Endodermal cell (in vitro differentiated cells): ENCODE results near the gene MBD6. TPM values are rescaled to one million over a fixed set of nuclear protein-coding genes. Genes with fewer than 3 reads are reported as not detected.
A peak's percentile ranks its signal among the peaks of the same experiment; 100 is the strongest.

Experiments
- DNase-seq: peaks from one replicate; pipeline ENCODE4 v3.0.0-alpha.2; 2017
- H3K27ac ChIP-seq: 2 replicates; pipeline ENCODE4 v1.5.1; 2013; ENCODE audit warnings: mild to moderate bottlenecking, low read depth, low read length, moderate library complexity
- H3K27me3 ChIP-seq: 2 replicates; pipeline ENCODE4 v1.6.1; 2013; ENCODE audit warnings: mild to moderate bottlenecking, low read length, moderate library complexity; ENCODE audit not compliant: insufficient read depth, control insufficient read depth, poor library complexity, severe bottlenecking
- H3K36me3 ChIP-seq: 2 replicates; pipeline ENCODE4 v1.7.0; 2013; ENCODE audit warnings: mild to moderate bottlenecking, low read length, moderate library complexity; ENCODE audit not compliant: control insufficient read depth, insufficient read depth
- H3K4me1 ChIP-seq: one replicate; pipeline ENCODE4 v1.7.0; 2013; ENCODE audit warnings: low read length; ENCODE audit not compliant: control insufficient read depth, insufficient read depth
- H3K4me3 ChIP-seq: 2 replicates; pipeline ENCODE4 v1.5.1; 2013; ENCODE audit warnings: mild to moderate bottlenecking, low read length, moderate library complexity
- H3K9ac ChIP-seq: 2 replicates; pipeline ENCODE4 v1.6.1; 2013; ENCODE audit warnings: mild to moderate bottlenecking, low read length, moderate library complexity; ENCODE audit not compliant: poor library complexity, severe bottlenecking; ENCODE audit errors: extremely low read depth
- H3K9me3 ChIP-seq: 2 replicates; pipeline ENCODE4 v1.6.1; 2013; ENCODE audit warnings: mild to moderate bottlenecking, low read length, moderate library complexity; ENCODE audit not compliant: control insufficient read depth
- H3K27ac Mint-ChIP-seq: 2 replicates; pipeline ENCODE4 v1.8.0; 2020; ENCODE audit warnings: mixed read lengths
- H3K27me3 Mint-ChIP-seq: 2 replicates; pipeline ENCODE4 v1.8.0; 2021; ENCODE audit warnings: mild to moderate bottlenecking, mixed read lengths; ENCODE audit not compliant: insufficient read depth
- H3K36me3 Mint-ChIP-seq: 2 replicates; pipeline ENCODE4 v1.8.0; 2020; ENCODE audit warnings: low read depth, mixed read lengths
- H3K4me1 Mint-ChIP-seq: 2 replicates; pipeline ENCODE4 v1.8.0; 2020; ENCODE audit warnings: mixed read lengths
- H3K4me3 Mint-ChIP-seq: 2 replicates; pipeline ENCODE4 v1.8.0; 2020; ENCODE audit warnings: mild to moderate bottlenecking, moderate library complexity, mixed read lengths
- H3K9me3 Mint-ChIP-seq: 2 replicates; pipeline ENCODE4 v1.8.0; 2020; ENCODE audit warnings: mild to moderate bottlenecking, mixed read lengths
- WGBS, 2 experiments: methylation state at CpG; one replicate each; pipeline versions ENCODE4 v1.1.5 to v1.1.7; 2013; ENCODE audit warnings: missing lambda C conversion rate in 2 of 2, mixed read lengths in 1 of 2; ENCODE audit not compliant: insufficient coverage in 1 of 2, insufficient read length in 1 of 2; 5-methylcytosine and 5-hydroxymethylcytosine counted together
- total RNA-seq, 2 donors: library from RNA; stranded (reverse); fragmentation: NEBNext Ultra II Directional in 1 of 2; extraction: Animal tissue kit (Norgen Biotek cat#: 25700) in 1 of 2; gene quantifications; 2 replicates in 1 of 2; 3 replicates in 1 of 2; pipeline ENCODE4 v1.2.1, GENCODE V29; 2021
- TF ChIP-seq, protein P1 (sequence below): fragments of 200-600 bp; sonication (generic); conservative IDR thresholded peaks from 2 replicates; pipeline ENCODE4 v1.5.0; 2021; ENCODE audit warnings: antibody characterized with exemption, mild to moderate bottlenecking

The MBD6 gene
- total RNA-seq, 2 donors from 2014 or later, result 49.2 to 88.2 TPM

DNA sequence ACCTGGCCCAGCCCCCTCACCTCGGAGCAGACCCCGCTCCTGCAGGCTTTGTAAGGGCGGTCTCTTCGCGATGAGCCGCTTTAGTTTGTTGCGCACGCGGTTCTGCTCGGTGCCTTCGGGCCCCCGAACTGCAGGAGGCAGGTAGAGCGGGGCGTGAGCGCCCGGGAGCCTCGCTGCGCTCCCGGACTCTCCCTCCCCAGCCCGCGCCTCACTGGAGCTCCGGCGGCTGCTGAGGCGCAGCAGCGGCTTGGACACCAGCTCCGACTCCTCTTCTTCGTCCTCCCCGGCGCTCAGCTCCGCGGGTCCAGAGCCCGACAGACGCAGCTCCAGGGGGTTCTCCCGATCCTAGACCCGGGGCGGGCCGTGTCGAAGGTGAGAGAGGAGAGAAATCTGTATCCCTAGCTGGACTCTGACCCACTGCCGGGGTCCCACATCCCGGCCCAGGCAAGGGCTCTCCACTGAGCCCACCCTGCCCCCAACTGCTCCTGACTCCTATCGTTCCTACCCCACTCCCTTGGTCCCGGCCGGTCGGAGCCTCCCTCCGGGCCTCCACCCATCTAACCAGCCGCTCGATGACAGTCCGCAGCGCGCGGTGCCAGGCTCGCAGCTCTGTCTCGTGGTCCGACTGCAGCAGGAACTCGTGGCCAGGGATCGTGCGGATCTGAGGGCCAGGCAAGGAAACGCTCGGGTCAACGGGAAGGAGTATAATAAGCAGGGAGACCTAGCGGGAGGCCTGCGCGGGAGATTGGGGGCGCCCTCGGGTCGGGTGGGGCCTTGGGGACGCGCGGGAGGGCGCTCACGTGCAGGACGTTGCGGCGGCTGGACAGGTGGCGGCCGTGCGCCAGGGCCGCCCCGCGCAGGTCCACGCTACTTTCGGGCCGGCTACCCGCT is 47.1 kb upstream of the MBD6 start:
- DNase-seq, result peak; percentile 87
- H3K9ac ChIP-seq, result no peak overlapping the region
- no peaks in the 10 kb centered on the region for H3K36me3 Mint-ChIP-seq
- peaks cover 60% of the 10 kb centered on the region for H3K27me3 ChIP-seq
- 0 to 6% methylated on average over 2 to 84 of the region's 84 CpGs for whole genome bisulfite sequencing, 2 experiments
- H3K4me3 Mint-ChIP-seq, result peak overlapping the region; percentile 51
- H3K9me3 Mint-ChIP-seq, result no peaks in the 10 kb centered on the region
- TF ChIP-seq, protein P1, sequence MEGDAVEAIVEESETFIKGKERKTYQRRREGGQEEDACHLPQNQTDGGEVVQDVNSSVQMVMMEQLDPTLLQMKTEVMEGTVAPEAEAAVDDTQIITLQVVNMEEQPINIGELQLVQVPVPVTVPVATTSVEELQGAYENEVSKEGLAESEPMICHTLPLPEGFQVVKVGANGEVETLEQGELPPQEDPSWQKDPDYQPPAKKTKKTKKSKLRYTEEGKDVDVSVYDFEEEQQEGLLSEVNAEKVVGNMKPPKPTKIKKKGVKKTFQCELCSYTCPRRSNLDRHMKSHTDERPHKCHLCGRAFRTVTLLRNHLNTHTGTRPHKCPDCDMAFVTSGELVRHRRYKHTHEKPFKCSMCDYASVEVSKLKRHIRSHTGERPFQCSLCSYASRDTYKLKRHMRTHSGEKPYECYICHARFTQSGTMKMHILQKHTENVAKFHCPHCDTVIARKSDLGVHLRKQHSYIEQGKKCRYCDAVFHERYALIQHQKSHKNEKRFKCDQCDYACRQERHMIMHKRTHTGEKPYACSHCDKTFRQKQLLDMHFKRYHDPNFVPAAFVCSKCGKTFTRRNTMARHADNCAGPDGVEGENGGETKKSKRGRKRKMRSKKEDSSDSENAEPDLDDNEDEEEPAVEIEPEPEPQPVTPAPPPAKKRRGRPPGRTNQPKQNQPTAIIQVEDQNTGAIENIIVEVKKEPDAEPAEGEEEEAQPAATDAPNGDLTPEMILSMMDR, result no peak
- H3K27ac Mint-ChIP-seq, result no peak overlapping the region
- H3K27me3 Mint-ChIP-seq, result peaks cover 74% of the 10 kb centered on the region
- peaks cover 24% of the 10 kb centered on the region for H3K4me1 Mint-ChIP-seq
- no peaks in the 10 kb centered on the region for H3K4me1 ChIP-seq
- no peaks in the 10 kb centered on the region for H3K9me3 ChIP-seq
- H3K27ac ChIP-seq, result no peak overlapping the region
- H3K36me3 ChIP-seq, result no peaks in the 10 kb centered on the region
- H3K4me3 ChIP-seq, result peak overlapping the region; percentile 69

DNA sequence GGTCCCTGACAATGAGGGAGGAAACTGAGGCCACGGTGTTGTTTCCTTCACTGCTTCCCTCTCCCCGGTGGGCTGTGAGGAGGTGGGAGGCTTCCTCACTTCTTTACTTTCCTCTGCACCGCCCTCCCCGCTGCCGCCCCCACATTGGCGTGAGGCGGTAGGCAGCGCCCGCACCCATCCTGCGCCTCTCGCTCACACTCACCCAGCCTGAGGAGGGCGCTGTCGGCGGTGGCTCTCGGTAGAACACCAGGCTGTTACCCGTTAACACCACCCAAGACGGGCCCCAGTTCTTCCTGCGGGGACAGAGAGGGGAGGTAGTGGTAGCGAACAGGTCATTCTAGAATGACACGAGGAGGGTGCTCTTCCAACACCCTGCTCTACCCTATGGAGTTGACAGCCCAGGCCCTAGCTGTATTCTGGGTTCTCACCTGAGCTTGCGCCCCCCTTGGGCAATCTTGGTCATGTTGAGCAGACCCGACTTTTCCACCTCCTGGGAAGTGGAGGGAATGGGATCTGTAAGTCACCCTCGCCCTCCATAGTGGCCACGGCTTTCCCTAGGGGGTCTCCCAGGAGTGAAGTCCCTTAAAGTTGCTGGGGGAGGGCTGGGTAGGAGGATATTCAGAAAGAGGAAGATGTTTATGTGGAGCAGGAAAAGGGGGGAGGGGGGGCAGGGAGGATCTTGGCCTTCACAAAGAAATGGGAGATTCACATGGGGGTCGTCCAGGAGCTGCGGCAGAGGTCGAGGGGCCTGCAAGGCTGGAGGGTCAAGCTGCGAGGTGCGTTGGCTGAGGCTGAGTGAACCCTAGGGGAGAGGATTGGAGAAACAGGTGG is 46.2 kb upstream of the MBD6 start:
- no peak overlapping the region for H3K27ac Mint-ChIP-seq
- H3K4me1 Mint-ChIP-seq, result peaks cover 24% of the 10 kb centered on the region
- peak overlapping the region; percentile 51 for H3K4me3 Mint-ChIP-seq
- Histone ChIP-seq H3K4me3 (peak overlapping the region; percentile 69), H3K27ac (no peak overlapping the region), H3K4me1 (no peaks in the 10 kb centered on the region), H3K9ac (no peak overlapping the region), H3K27me3 (peaks cover 60% of the 10 kb centered on the region), H3K36me3 (no peaks in the 10 kb centered on the region), H3K9me3 (no peaks in the 10 kb centered on the region)
- TF ChIP-seq, protein P1, result peak; percentile 70
- H3K36me3 Mint-ChIP-seq, result no peaks in the 10 kb centered on the region
- H3K27me3 Mint-ChIP-seq, result peaks cover 74% of the 10 kb centered on the region
- 55 to 80% methylated on average over 5 to 29 of the region's 29 CpGs for WGBS, 2 experiments
- DNase-seq, result peak; percentile 85
- H3K9me3 Mint-ChIP-seq, result no peaks in the 10 kb centered on the region

DNA sequence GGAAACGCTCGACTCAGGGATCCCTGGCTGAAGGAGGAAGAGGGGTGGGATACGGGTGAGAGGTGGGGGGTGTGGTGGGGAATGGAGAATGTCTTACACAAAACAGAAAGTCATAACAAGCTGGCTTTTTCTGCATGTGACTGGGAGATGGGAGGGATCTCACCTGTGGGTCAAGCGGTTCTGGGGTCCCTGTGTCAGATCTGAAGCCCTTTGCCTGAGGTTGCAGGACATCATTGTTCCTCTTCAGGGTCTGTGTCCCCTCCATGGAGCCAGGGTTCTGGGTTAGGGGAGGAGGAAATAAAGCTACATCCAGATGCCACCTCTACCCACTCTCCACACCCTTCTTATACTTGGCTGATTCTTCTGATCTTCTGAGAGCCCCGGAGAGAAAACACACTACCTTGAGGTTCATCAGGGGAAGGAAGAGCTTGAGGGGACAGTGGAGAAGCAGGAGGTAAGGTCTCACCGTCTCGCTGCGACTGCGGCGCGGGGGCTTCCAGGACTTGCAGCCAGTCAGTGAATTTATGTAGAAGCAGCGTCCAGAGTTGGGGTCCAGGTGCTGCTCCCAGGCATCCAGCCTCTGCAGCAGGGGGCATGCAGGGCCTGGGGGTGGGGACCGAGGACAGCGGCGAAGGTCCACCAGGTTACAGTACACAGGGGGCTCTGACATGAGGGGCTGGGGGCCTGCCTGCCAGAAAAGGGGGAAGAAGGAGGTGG is 45.5 kb upstream of the MBD6 start:
- Histone ChIP-seq H3K9ac (no peak overlapping the region), H3K4me1 (no peaks in the 10 kb centered on the region), H3K27me3 (peaks cover 53% of the 10 kb centered on the region), H3K36me3 (no peaks in the 10 kb centered on the region), H3K4me3 (no peak overlapping the region), H3K27ac (no peak overlapping the region), H3K9me3 (no peaks in the 10 kb centered on the region)
- peaks cover 29% of the 10 kb centered on the region for H3K4me1 Mint-ChIP-seq
- H3K27me3 Mint-ChIP-seq, result peaks cover 68% of the 10 kb centered on the region
- TF ChIP-seq, protein P1, result no peak
- H3K4me3 Mint-ChIP-seq, result no peak overlapping the region
- 92% methylated on average over 6 to 15 of the region's 15 CpGs for WGBS, 2 experiments
- H3K36me3 Mint-ChIP-seq, result no peaks in the 10 kb centered on the region
- no peak for DNase-seq
- H3K27ac Mint-ChIP-seq, result no peak overlapping the region
- no peaks in the 10 kb centered on the region for H3K9me3 Mint-ChIP-seq
